ENCODE results near the gene ASTN2.

The ASTN2 gene

GRCh38 chr9:116749176-116749575 lies 665.7 kb downstream of the ASTN2 start:
- H4K20me1 ChIP-seq (ENCODE audit: insufficient read depth, low read length), result no peaks in the 10 kb centered on the region
- no peak overlapping the region for H3K9ac ChIP-seq (ENCODE audit: low read length)
- no peaks in the 10 kb centered on the region for H3K79me2 ChIP-seq (ENCODE audit: low read length)
- no peak for TF ChIP-seq EZH2 (optimal IDR thresholded peaks at IDR 0.05; ENCODE audit: low read depth, low read length)
- no peak for TF ChIP-seq EZH2phosphoT487 (IDR thresholded peaks at IDR 0.05; ENCODE audit: low read length)
- TF ChIP-seq, protein P1, sequence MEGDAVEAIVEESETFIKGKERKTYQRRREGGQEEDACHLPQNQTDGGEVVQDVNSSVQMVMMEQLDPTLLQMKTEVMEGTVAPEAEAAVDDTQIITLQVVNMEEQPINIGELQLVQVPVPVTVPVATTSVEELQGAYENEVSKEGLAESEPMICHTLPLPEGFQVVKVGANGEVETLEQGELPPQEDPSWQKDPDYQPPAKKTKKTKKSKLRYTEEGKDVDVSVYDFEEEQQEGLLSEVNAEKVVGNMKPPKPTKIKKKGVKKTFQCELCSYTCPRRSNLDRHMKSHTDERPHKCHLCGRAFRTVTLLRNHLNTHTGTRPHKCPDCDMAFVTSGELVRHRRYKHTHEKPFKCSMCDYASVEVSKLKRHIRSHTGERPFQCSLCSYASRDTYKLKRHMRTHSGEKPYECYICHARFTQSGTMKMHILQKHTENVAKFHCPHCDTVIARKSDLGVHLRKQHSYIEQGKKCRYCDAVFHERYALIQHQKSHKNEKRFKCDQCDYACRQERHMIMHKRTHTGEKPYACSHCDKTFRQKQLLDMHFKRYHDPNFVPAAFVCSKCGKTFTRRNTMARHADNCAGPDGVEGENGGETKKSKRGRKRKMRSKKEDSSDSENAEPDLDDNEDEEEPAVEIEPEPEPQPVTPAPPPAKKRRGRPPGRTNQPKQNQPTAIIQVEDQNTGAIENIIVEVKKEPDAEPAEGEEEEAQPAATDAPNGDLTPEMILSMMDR (IDR thresholded peaks at IDR 0.05; ENCODE audit: low read length), result no peak
- H3K4me2 ChIP-seq (ENCODE audit: low read depth, low read length), result no peak overlapping the region
- no peaks in the 10 kb centered on the region for H3F3A ChIP-seq (ENCODE audit: insufficient read depth, low read length)
- no peaks in the 10 kb centered on the region for H3K9me2 ChIP-seq (replicated peaks; ENCODE audit: insufficient read depth, low read length)
- no peaks in the 10 kb centered on the region for H3K36me3 ChIP-seq (replicated peaks; ENCODE audit: insufficient read depth, low read length)
- H3K4me1 ChIP-seq (ENCODE audit: low read length), result no peaks in the 10 kb centered on the region
- H3K27me3 ChIP-seq (replicated peaks; ENCODE audit: insufficient read depth, low read length), result no peaks in the 10 kb centered on the region
- H2AFZ ChIP-seq (ENCODE audit: low read length), result no peak overlapping the region
- no peaks in the 10 kb centered on the region for H3K9me3 ChIP-seq (replicated peaks; ENCODE audit: insufficient read depth, low read length)
- no peak overlapping the region for H3K4me3 ChIP-seq (ENCODE audit: low read length)
- DNase-seq, result no peak
- H3K27ac ChIP-seq (ENCODE audit: low read length), result no peak overlapping the region

DNA sequence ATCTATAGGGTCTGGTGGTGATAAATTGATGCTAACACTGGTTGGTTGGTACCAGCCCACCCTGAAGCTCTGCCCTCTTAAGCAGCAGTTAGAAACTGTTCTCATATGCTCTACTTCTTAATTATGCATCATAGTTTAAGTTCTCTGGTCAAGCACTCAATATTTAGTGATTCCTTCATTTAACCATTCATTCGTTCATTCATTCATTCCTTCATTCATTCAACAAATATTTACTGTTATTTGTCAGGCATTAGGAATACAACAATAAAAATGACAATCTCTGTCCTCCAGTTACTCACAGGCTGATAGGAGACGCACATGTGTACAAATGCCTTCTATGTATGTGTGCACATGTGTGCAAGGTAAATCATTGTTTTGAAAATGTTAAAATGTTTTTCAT lies 673.1 kb downstream of the ASTN2 start:
- no peak overlapping the region for H3K9ac ChIP-seq (ENCODE audit: low read length)
- no peaks in the 10 kb centered on the region for H3K9me3 ChIP-seq (replicated peaks; ENCODE audit: insufficient read depth, low read length)
- no peaks in the 10 kb centered on the region for H3K27me3 ChIP-seq (replicated peaks; ENCODE audit: insufficient read depth, low read length)
- no peak overlapping the region for H3K4me2 ChIP-seq (ENCODE audit: low read depth, low read length)
- no peaks in the 10 kb centered on the region for H3K9me2 ChIP-seq (replicated peaks; ENCODE audit: insufficient read depth, low read length)
- H3K4me1 ChIP-seq (ENCODE audit: low read length), result no peaks in the 10 kb centered on the region
- no peaks in the 10 kb centered on the region for H4K20me1 ChIP-seq (ENCODE audit: insufficient read depth, low read length)
- no peak overlapping the region for H3K4me3 ChIP-seq (ENCODE audit: low read length)
- H2AFZ ChIP-seq (ENCODE audit: low read length), result no peak overlapping the region
- TF ChIP-seq EZH2 (optimal IDR thresholded peaks at IDR 0.05; ENCODE audit: low read depth, low read length) (no peak), EZH2phosphoT487 (IDR thresholded peaks at IDR 0.05; ENCODE audit: low read length) (no peak)
- TF ChIP-seq, protein P1 (IDR thresholded peaks at IDR 0.05; ENCODE audit: low read length), result no peak
- no peaks in the 10 kb centered on the region for H3K79me2 ChIP-seq (ENCODE audit: low read length)
- no peak overlapping the region for H3K27ac ChIP-seq (ENCODE audit: low read length)
- no peak for DNase-seq
- H3F3A ChIP-seq (ENCODE audit: insufficient read depth, low read length), result no peaks in the 10 kb centered on the region
- no peaks in the 10 kb centered on the region for H3K36me3 ChIP-seq (replicated peaks; ENCODE audit: insufficient read depth, low read length)

- H3K27me3 ChIP-seq (replicated peaks; ENCODE audit: insufficient read depth, low read length), result no peaks in the 10 kb centered on the region
- no peak for TF ChIP-seq EZH2phosphoT487 (IDR thresholded peaks at IDR 0.05; ENCODE audit: low read length)
- no peak for TF ChIP-seq EZH2 (optimal IDR thresholded peaks at IDR 0.05; ENCODE audit: low read depth, low read length)
- H3K27ac ChIP-seq (ENCODE audit: low read length), result no peak overlapping the region
- no peaks in the 10 kb centered on the region for H3K79me2 ChIP-seq (ENCODE audit: low read length)
- H3K9ac ChIP-seq (ENCODE audit: low read length), result no peak overlapping the region
- no peaks in the 10 kb centered on the region for H3K36me3 ChIP-seq (replicated peaks; ENCODE audit: insufficient read depth, low read length)
- no peak overlapping the region for H3K4me3 ChIP-seq (ENCODE audit: low read length)
- H3K4me1 ChIP-seq (ENCODE audit: low read length), result no peaks in the 10 kb centered on the region
- no peak overlapping the region for H2AFZ ChIP-seq (ENCODE audit: low read length)
- H3K9me3 ChIP-seq (replicated peaks; ENCODE audit: insufficient read depth, low read length), result no peaks in the 10 kb centered on the region
- H3K4me2 ChIP-seq (ENCODE audit: low read depth, low read length), result no peak overlapping the region
- H3K9me2 ChIP-seq (replicated peaks; ENCODE audit: insufficient read depth, low read length), result no peaks in the 10 kb centered on the region
- DNase-seq, result no peak
- H4K20me1 ChIP-seq (ENCODE audit: insufficient read depth, low read length), result no peaks in the 10 kb centered on the region
- no peaks in the 10 kb centered on the region for H3F3A ChIP-seq (ENCODE audit: insufficient read depth, low read length)
Observed at GRCh38 chr9:116741086-116741740, 673.6 kb downstream of the ASTN2 start.

GRCh38 chr9:116737152-116737546 lies 677.7 kb downstream of the ASTN2 start:
- DNase-seq, result peak; percentile 68
- Histone ChIP-seq H3K36me3 (replicated peaks; ENCODE audit: insufficient read depth, low read length) (no peaks in the 10 kb centered on the region), H3K9me3 (replicated peaks; ENCODE audit: insufficient read depth, low read length) (no peaks in the 10 kb centered on the region), H4K20me1 (ENCODE audit: insufficient read depth, low read length) (no peaks in the 10 kb centered on the region), H3K9me2 (replicated peaks; ENCODE audit: insufficient read depth, low read length) (no peaks in the 10 kb centered on the region), H3K9ac (ENCODE audit: low read length) (no peak overlapping the region), H3K27ac (ENCODE audit: low read length) (no peak overlapping the region), H3K4me1 (ENCODE audit: low read length) (no peaks in the 10 kb centered on the region), H2AFZ (ENCODE audit: low read length) (peak overlapping the region; percentile 69), H3K79me2 (ENCODE audit: low read length) (no peaks in the 10 kb centered on the region), H3K4me2 (ENCODE audit: low read depth, low read length) (peak overlapping the region; percentile 27; the same call in 1 of the 2 replicates), H3F3A (ENCODE audit: insufficient read depth, low read length) (no peaks in the 10 kb centered on the region), H3K4me3 (ENCODE audit: low read length) (no peak overlapping the region), H3K27me3 (replicated peaks; ENCODE audit: insufficient read depth, low read length) (no peaks in the 10 kb centered on the region)
- no peak for TF ChIP-seq EZH2phosphoT487 (IDR thresholded peaks at IDR 0.05; ENCODE audit: low read length)
- TF ChIP-seq, protein P1 (IDR thresholded peaks at IDR 0.05; ENCODE audit: low read length), result peak; percentile 87

Data from MM.1S (cell line).